OCI-LY3 (cell line): ENCODE data around the gene PRTFDC1.

Source experiments
- H2AFZ ChIP-seq: fragments of 200-600, 300-600 bp; shearing (Covaris generic); 2 replicates; pipeline ENCODE4 v1.6.0; 2014; ENCODE audit warnings: antibody characterized with exemption, low read depth, low read length
- H3K27ac ChIP-seq: fragments of 200-600, 300-600 bp; sonication (generic); 2 replicates; pipeline ENCODE4 v1.5.1; 2014; ENCODE audit warnings: mild to moderate bottlenecking, low read length, moderate library complexity, mixed read lengths
- H3K27me3 ChIP-seq: fragments of 200-600, 300-600 bp; sonication (generic); 2 replicates; pipeline ENCODE4 v1.6.1; 2014; ENCODE audit warnings: low read depth, low read length, mixed read lengths
- H3K36me3 ChIP-seq: fragments of 200-600, 300-600 bp; sonication (generic); replicated peaks from 2 replicates; pipeline ENCODE3; 2014; ENCODE audit warnings: low read depth, low read length, mixed read lengths
- H3K4me1 ChIP-seq: fragments of 300-600, 200-600 bp; sonication (generic); 2 replicates; pipeline ENCODE4 v1.6.1; 2014; ENCODE audit warnings: low read length, mixed read lengths
- H3K4me2 ChIP-seq: fragments of 200-600, 300-600 bp; sonication (generic); 2 replicates; pipeline ENCODE4 v1.6.1; 2014; ENCODE audit warnings: low read length, mixed read lengths
- H3K4me3 ChIP-seq: fragments of 300-600, 200-600 bp; sonication (generic); 2 replicates; pipeline ENCODE4 v1.5.1; 2014; ENCODE audit warnings: antibody characterized with exemption, mild to moderate bottlenecking, low read length, moderate library complexity
- H3K79me2 ChIP-seq: fragments of 300-600, 200-600 bp; shearing (Covaris generic); 2 replicates; pipeline ENCODE4 v1.6.1; 2014; ENCODE audit warnings: mild to moderate bottlenecking, low read length, mixed read lengths
- H3K9ac ChIP-seq: fragments of 300-600, 200-600 bp; shearing (Covaris generic); 2 replicates; pipeline ENCODE4 v1.6.0; 2014; ENCODE audit warnings: mild to moderate bottlenecking, low read length, moderate library complexity
- H3K9me3 ChIP-seq: fragments of 200-600, 300-600 bp; shearing (Covaris generic); 2 replicates; pipeline ENCODE4 v1.6.1; 2014; ENCODE audit warnings: low read length, mixed read lengths; ENCODE audit not compliant: insufficient read depth
- H4K20me1 ChIP-seq: fragments of 200-600, 300-600 bp; sonication (generic); 2 replicates; pipeline ENCODE4 v1.6.1; 2016; ENCODE audit warnings: low read length, mixed read lengths; ENCODE audit not compliant: insufficient read depth
- EZH2phosphoT487 ChIP-seq: fragments of 200-600 bp; shearing (Covaris generic); IDR thresholded peaks from 2 replicates; pipeline ENCODE4 v1.6.1; 2018; ENCODE audit warnings: antibody characterized with exemption, mixed run types, low read depth
- TF ChIP-seq, protein P1 (sequence below): fragments of 200-600, 300-600 bp; sonication (generic); IDR thresholded peaks from 2 replicates; pipeline ENCODE4 v1.5.1; 2014; ENCODE audit warnings: antibody characterized with exemption, low read length, low read depth

The PRTFDC1 gene

DNA sequence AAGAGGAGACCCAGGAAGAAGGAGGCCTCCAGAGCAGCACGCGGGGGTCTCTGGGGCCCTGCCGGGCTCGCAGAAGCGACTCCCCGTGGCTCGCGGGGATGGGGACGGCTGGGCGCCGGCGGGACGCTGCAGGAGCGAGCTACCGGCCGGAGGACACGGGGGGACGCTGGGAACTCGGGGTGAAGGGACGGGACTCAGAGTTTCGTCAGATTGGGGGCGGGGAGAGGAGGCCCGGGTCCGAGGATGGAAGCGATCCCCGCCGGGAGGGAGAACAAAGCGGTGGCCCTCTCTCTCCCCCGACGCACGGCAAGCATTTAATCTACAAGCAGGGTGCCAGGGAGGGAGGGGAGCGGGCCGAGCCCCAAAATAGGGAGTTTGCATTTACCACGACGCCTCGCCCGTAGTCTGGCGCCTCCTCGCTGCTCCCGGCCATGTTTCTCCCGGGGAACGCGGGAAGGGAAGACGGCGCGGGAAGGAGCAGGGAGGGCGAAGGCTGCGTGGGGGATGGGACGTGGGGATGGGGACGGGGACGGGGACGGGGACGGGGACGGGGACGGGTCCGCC, at the start of gene PRTFDC1:
Gene PRTFDC1, minus strand, starts transcription at position 464 of the 564 bp plus-strand sequence. Its CDS starts 31 bp downstream, at position 433.
- Histone ChIP-seq H4K20me1 (no peaks in the 10 kb centered on the region), H3K4me1 (peaks cover 4% of the 10 kb centered on the region; the same call in 1 of the 2 replicates), H3K79me2 (no peaks in the 10 kb centered on the region), H3K27ac (no peak within 1 kb of the TSS), H3K9ac (peak within 1 kb of the TSS; percentile 56), H2AFZ (peak within 1 kb of the TSS; percentile 87), H3K4me3 (peak within 1 kb of the TSS; percentile 81), H3K27me3 (no peaks in the 10 kb centered on the region), H3K9me3 (no peaks in the 10 kb centered on the region), H3K36me3 (no peaks in the 10 kb centered on the region), H3K4me2 (peak within 1 kb of the TSS; percentile 82)
- no peak for TF ChIP-seq EZH2phosphoT487
- TF ChIP-seq, protein P1, sequence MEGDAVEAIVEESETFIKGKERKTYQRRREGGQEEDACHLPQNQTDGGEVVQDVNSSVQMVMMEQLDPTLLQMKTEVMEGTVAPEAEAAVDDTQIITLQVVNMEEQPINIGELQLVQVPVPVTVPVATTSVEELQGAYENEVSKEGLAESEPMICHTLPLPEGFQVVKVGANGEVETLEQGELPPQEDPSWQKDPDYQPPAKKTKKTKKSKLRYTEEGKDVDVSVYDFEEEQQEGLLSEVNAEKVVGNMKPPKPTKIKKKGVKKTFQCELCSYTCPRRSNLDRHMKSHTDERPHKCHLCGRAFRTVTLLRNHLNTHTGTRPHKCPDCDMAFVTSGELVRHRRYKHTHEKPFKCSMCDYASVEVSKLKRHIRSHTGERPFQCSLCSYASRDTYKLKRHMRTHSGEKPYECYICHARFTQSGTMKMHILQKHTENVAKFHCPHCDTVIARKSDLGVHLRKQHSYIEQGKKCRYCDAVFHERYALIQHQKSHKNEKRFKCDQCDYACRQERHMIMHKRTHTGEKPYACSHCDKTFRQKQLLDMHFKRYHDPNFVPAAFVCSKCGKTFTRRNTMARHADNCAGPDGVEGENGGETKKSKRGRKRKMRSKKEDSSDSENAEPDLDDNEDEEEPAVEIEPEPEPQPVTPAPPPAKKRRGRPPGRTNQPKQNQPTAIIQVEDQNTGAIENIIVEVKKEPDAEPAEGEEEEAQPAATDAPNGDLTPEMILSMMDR = no peak

GRCh38 chr10:24998044-24998443, 45.6 kb upstream of the PRTFDC1 start:
- Histone ChIP-seq H3K4me3 (no peak overlapping the region), H3K9ac (no peak overlapping the region), H3K27me3 (no peaks in the 10 kb centered on the region), H2AFZ (no peak overlapping the region), H3K9me3 (no peaks in the 10 kb centered on the region), H3K79me2 (no peaks in the 10 kb centered on the region), H3K27ac (no peak overlapping the region), H4K20me1 (no peaks in the 10 kb centered on the region), H3K4me2 (no peak overlapping the region), H3K4me1 (no peaks in the 10 kb centered on the region), H3K36me3 (no peaks in the 10 kb centered on the region)
- TF ChIP-seq, protein P1 = no peak
- TF ChIP-seq EZH2phosphoT487 = no peak

GRCh38 chr10:24995072-24995471, 42.7 kb upstream of the PRTFDC1 start:
- Histone ChIP-seq H3K9ac (no peak overlapping the region), H3K27me3 (no peaks in the 10 kb centered on the region), H3K36me3 (no peaks in the 10 kb centered on the region), H3K4me3 (no peak overlapping the region), H3K4me2 (no peak overlapping the region), H2AFZ (no peak overlapping the region), H3K79me2 (no peaks in the 10 kb centered on the region), H3K27ac (no peak overlapping the region), H3K4me1 (no peaks in the 10 kb centered on the region), H3K9me3 (no peaks in the 10 kb centered on the region), H4K20me1 (no peaks in the 10 kb centered on the region)
- TF ChIP-seq, protein P1 = no peak
- TF ChIP-seq EZH2phosphoT487 = no peak

DNA sequence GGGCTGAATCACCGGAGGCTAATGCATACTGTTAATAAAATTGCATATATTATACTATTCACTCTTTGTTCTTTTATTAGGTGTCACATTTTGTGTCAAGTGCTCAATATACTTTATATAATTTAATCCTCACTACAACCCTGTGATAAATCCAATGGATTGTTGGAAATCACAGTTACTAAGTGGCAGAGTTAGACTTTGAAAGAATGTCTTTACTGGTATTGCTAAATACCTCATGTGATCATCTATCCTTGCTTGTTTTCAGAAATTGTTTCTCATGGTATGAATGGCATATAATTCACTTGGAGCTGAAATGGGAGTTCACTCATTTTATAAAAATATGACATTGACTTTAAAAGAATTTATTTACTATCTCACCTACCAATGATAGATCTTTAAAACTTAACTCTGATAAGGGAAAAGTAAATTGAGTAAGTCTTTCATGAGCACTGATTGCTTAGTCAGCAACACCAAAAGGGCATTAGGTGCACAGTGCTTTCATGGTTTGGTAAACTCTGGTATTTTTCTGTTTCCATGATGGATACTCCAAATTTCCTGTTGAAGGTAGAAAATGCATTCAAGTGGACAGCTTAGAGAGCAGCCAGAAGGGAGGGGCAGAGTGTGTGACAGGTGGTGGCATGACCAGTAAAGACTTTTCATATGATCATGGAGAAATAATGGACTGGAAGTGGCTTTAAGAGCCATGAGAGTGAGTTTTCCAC, 41.0 kb upstream of the PRTFDC1 start:
- H4K20me1 ChIP-seq = no peaks in the 10 kb centered on the region
- H2AFZ ChIP-seq = no peak overlapping the region
- no peak overlapping the region for H3K9ac ChIP-seq
- H3K27me3 ChIP-seq = no peaks in the 10 kb centered on the region
- no peak overlapping the region for H3K4me2 ChIP-seq
- H3K4me3 ChIP-seq = no peak overlapping the region
- H3K79me2 ChIP-seq = no peaks in the 10 kb centered on the region
- H3K4me1 ChIP-seq = no peaks in the 10 kb centered on the region
- TF ChIP-seq, protein P1 = no peak
- TF ChIP-seq EZH2phosphoT487 = no peak
- no peak overlapping the region for H3K27ac ChIP-seq
- H3K9me3 ChIP-seq = no peaks in the 10 kb centered on the region
- no peaks in the 10 kb centered on the region for H3K36me3 ChIP-seq
